HepG2 (cell line): ENCODE measurements around the gene SIAH2. TPM values are rescaled to one million over a fixed set of nuclear protein-coding genes. Genes with fewer than 3 reads are reported as not detected.

Experiments used
- ATF3 ChIP-seq: sonication (generic); formaldehyde crosslinking; IDR thresholded peaks from 2 replicates; pipeline ENCODE4 v1.4.0; 2020; ENCODE audit warnings: missing genetic modification reagents
- BRD4 ChIP-seq: sonication (generic); formaldehyde crosslinking; IDR thresholded peaks from 2 replicates; pipeline ENCODE4 v1.4.0; 2020; ENCODE audit warnings: missing genetic modification reagents
- DRAP1 ChIP-seq: IDR thresholded peaks from 2 replicates; pipeline ENCODE4 v1.6.1; 2016; ENCODE audit warnings: missing genetic modification reagents, missing compliant biosample characterization
- EHMT2 ChIP-seq: fragments of 200-600 bp; sonication (generic); IDR thresholded peaks from 2 replicates; pipeline ENCODE4 v1.7.0; 2017; ENCODE audit warnings: antibody characterized with exemption, low read depth, low read length, borderline replicate concordance
- FLYWCH1 ChIP-seq: sonication (generic); formaldehyde crosslinking; IDR thresholded peaks from 2 replicates; pipeline ENCODE4 v1.8.1; 2023; ENCODE audit warnings: mild to moderate bottlenecking, missing genetic modification reagents
- FOXK1 ChIP-seq: sonication (generic); formaldehyde crosslinking; IDR thresholded peaks from 2 replicates; pipeline ENCODE4 v1.4.0; 2020; ENCODE audit warnings: low read depth, missing genetic modification reagents, borderline replicate concordance
- HMGA1 ChIP-seq: sonication (generic); formaldehyde crosslinking; conservative IDR thresholded peaks from 2 replicates; pipeline ENCODE4 v1.4.0; 2020; ENCODE audit warnings: missing genetic modification reagents
- HNRNPL ChIP-seq: fragments of 200-400 bp; formaldehyde crosslinking; IDR thresholded peaks from 2 replicates; pipeline ENCODE4 v1.6.1; 2017; ENCODE audit warnings: mild to moderate bottlenecking, low read depth, low read length
- RERE ChIP-seq: IDR thresholded peaks from 2 replicates; pipeline ENCODE4 v1.6.1; 2016; ENCODE audit warnings: low read depth, missing genetic modification reagents, missing compliant biosample characterization
- RFXAP ChIP-seq: sonication (generic); formaldehyde crosslinking; IDR thresholded peaks from 2 replicates; pipeline ENCODE4 v1.4.0; 2020; ENCODE audit warnings: missing genetic modification reagents, borderline replicate concordance
- TP53 ChIP-seq: sonication (generic); formaldehyde crosslinking; conservative IDR thresholded peaks from 2 replicates; pipeline ENCODE4 v1.4.0; 2020; ENCODE audit warnings: missing genetic modification reagents
- ZNF12 ChIP-seq: sonication (generic); formaldehyde crosslinking; IDR thresholded peaks from 2 replicates; pipeline ENCODE4 v1.5.0; 2020; ENCODE audit warnings: missing genetic modification reagents
- ZNF280B ChIP-seq: sonication (generic); formaldehyde crosslinking; IDR thresholded peaks from 2 replicates; pipeline ENCODE4 v1.5.0; 2020; ENCODE audit warnings: missing genetic modification reagents, mild to moderate bottlenecking, borderline replicate concordance
- ZNF354B ChIP-seq: sonication (generic); formaldehyde crosslinking; IDR thresholded peaks from 2 replicates; pipeline ENCODE4 v1.8.0; 2022; ENCODE audit warnings: mild to moderate bottlenecking, missing genetic modification reagents
- ZNF562 ChIP-seq: sonication (generic); formaldehyde crosslinking; IDR thresholded peaks from 2 replicates; pipeline ENCODE4 v1.8.0; 2022; ENCODE audit warnings: missing genetic modification reagents, borderline replicate concordance
- ZZZ3 ChIP-seq: sonication (generic); formaldehyde crosslinking; IDR thresholded peaks from 2 replicates; pipeline ENCODE4 v1.4.0; 2020; ENCODE audit warnings: missing genetic modification reagents, mild to moderate bottlenecking, borderline replicate concordance
- polyA plus RNA-seq, 8 experiments: library from polyadenylated mRNA; depleted of rRNA in 3 of 8; stranded (reverse) in 7 of 8; unstranded in 1 of 8; fragments of >200 nt; fragmentation: Illumina TruSeq in 4 of 8; extraction: Trizol in 4 of 8; gene quantifications; 2 replicates each; pipeline versions ENCODE4 v1.2.1 to v1.2.3, GENCODE V29; 2011 to 2016; ENCODE audit warnings: low read depth in 4 of 8, missing spikeins in 1 of 8, mixed read lengths in 1 of 8; ENCODE audit not compliant: insufficient read depth in 1 of 8
- total RNA-seq, 5 experiments: library from RNA; depleted of rRNA; stranded (reverse); fragments of >200 nt; fragmentation: Illumina TruSeq; extraction: Trizol; gene quantifications; 2 replicates each; pipeline ENCODE4 v1.2.3, GENCODE V29; 2016; ENCODE audit warnings: low read depth in 1 of 5
- TF ChIP-seq, protein P1 (sequence below): sonication (generic); formaldehyde crosslinking; conservative IDR thresholded peaks from 2 replicates; pipeline ENCODE4 v1.4.0; 2020; ENCODE audit warnings: missing genetic modification reagents
- TF ChIP-seq, protein P2 (sequence below): sonication (generic); formaldehyde crosslinking; IDR thresholded peaks from 2 replicates; pipeline ENCODE4 v1.4.0; 2020; ENCODE audit warnings: missing genetic modification reagents

The SIAH2 gene
- total and polyA plus RNA-seq, 2 of the 13 experiments (the other 11 are each of a cell fraction or from before 2014, with no cell fraction given): 71.8 to 117 TPM

DNA sequence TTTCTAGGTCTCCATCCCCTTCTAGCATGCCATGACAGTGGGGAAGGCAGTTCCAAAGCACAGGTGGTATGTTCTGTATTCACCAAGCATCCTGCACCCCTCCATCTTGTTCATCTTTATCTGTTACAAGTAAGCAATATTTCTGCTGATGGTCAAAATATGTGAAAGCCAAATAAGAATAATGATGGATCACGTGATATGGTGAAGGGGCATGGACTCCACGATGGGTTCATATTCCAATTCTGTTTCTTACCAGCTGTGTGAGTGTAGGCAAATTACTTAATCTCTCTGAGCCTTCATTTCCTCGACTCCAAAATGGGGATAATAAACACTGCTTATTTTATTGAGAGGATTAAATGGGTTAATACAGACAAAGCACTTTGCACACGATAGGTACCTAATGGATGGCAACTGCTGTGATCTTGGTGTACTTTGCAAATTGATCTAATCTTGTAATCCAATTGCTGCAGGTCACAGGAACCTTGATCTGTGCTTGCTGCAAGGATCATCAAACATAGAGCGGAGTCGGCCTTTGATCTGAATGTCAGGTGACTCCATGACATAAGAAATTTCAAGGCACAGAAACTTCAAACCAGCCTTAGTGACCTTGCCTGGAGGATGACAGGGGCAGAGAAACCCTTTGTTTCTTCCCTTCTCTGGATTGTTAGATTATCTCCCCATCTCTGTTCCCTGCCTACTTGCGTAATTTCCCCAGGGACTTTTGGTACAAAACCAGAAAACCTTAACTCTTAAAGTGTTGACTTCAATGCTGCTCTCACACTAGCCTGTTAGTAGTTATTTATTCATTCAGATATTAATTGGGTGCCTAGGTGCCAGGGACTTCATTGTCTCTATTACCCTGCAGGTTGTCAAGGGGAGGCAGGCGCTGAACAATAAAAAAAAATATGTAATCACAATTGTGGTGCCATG, 25.8 kb downstream of the SIAH2 start (continued):
- TF ChIP-seq RERE (CRISPR knock-in tag): peak; percentile 96
- no peak for TF ChIP-seq FLYWCH1
- TF ChIP-seq ZNF12 (CRISPR knock-in tag): peak; percentile 60; the same call in 1 of the 2 replicates
- peak; percentile 85 for TF ChIP-seq ATF3 (CRISPR knock-in tag)
- no peak for TF ChIP-seq HMGA1 (CRISPR knock-in tag)
- no peak for TF ChIP-seq ZZZ3 (CRISPR knock-in tag)
- TF ChIP-seq RFXAP (CRISPR knock-in tag): peak; percentile 51; the same call in 1 of the 2 replicates
- TF ChIP-seq ZNF354B: no peak
- no peak for TF ChIP-seq ZNF280B (CRISPR knock-in tag)
- peak; percentile 85; the same call in 1 of the 2 replicates for TF ChIP-seq FOXK1
- no peak; the same call in 1 of the 2 replicates for TF ChIP-seq BRD4
- no peak for TF ChIP-seq ZNF562 (CRISPR knock-in tag)
- TF ChIP-seq EHMT2: peak; percentile 39; the same call in 1 of the 2 replicates
- TF ChIP-seq, protein P1, sequence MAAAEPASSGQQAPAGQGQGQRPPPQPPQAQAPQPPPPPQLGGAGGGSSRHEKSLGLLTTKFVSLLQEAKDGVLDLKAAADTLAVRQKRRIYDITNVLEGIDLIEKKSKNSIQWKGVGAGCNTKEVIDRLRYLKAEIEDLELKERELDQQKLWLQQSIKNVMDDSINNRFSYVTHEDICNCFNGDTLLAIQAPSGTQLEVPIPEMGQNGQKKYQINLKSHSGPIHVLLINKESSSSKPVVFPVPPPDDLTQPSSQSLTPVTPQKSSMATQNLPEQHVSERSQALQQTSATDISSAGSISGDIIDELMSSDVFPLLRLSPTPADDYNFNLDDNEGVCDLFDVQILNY (CRISPR knock-in tag): no peak
- TF ChIP-seq HNRNPL: no peak
- no peak for TF ChIP-seq TP53
- TF ChIP-seq, protein P2, sequence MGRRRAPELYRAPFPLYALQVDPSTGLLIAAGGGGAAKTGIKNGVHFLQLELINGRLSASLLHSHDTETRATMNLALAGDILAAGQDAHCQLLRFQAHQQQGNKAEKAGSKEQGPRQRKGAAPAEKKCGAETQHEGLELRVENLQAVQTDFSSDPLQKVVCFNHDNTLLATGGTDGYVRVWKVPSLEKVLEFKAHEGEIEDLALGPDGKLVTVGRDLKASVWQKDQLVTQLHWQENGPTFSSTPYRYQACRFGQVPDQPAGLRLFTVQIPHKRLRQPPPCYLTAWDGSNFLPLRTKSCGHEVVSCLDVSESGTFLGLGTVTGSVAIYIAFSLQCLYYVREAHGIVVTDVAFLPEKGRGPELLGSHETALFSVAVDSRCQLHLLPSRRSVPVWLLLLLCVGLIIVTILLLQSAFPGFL (CRISPR knock-in tag): no peak
- peak; percentile 25; the same call in 1 of the 2 replicates for TF ChIP-seq DRAP1 (CRISPR knock-in tag)
